ENCODE data around the gene AGPS.

Gene AGPS

GRCh38 chr2:177554365-177554764, 161.8 kb downstream of the AGPS start:
- DNase-seq: no peak

- DNase-seq: peak; percentile 36
These were observed 163.6 kb downstream of the AGPS start for GRCh38 chr2:177556153-177556552.

- no peak for DNase-seq
These were observed 165.2 kb downstream of the AGPS start for GRCh38 chr2:177557794-177558193.

GRCh38 chr2:177559638-177560037, 167.1 kb downstream of the AGPS start:
- DNase-seq: no peak

GRCh38 chr2:177568390-177568789, 175.8 kb downstream of the AGPS start:
- no peak for DNase-seq

GRCh38 chr2:177568893-177569292, 176.3 kb downstream of the AGPS start:
- DNase-seq: no peak

GRCh38 chr2:177572236-177572671, 179.7 kb downstream of the AGPS start:
- peak; percentile 72 for DNase-seq

- no peak for DNase-seq
These were observed 180.5 kb downstream of the AGPS start for GRCh38 chr2:177573120-177573519.

GRCh38 chr2:177574356-177574755, 181.8 kb downstream of the AGPS start:
- no peak for DNase-seq

GRCh38 chr2:177575358-177575757, 182.8 kb downstream of the AGPS start:
- no peak for DNase-seq

- no peak for DNase-seq
These were observed 184.5 kb downstream of the AGPS start for GRCh38 chr2:177577075-177577474.

GRCh38 chr2:177578454-177578853, 185.9 kb downstream of the AGPS start:
- no peak for DNase-seq

- DNase-seq: peak; percentile 82
These were observed 187.0 kb downstream of the AGPS start for GRCh38 chr2:177579486-177580036.

GRCh38 chr2:177582000-177582399, 189.4 kb downstream of the AGPS start:
- no peak for DNase-seq

- no peak for DNase-seq
These were observed 191.6 kb downstream of the AGPS start for GRCh38 chr2:177584030-177584692.

- no peak for DNase-seq
These were observed 192.8 kb downstream of the AGPS start for GRCh38 chr2:177585234-177585863.

- no peak for DNase-seq
These were observed 193.6 kb downstream of the AGPS start for GRCh38 chr2:177586154-177586553.

- DNase-seq: no peak
These were observed 194.8 kb downstream of the AGPS start for GRCh38 chr2:177587371-177587770.

GRCh38 chr2:177588671-177589070, 196.1 kb downstream of the AGPS start:
- DNase-seq: no peak

GRCh38 chr2:177589186-177589585, 196.6 kb downstream of the AGPS start:
- DNase-seq: no peak

- DNase-seq: no peak
These were observed 199.8 kb downstream of the AGPS start for GRCh38 chr2:177592397-177592796.

GRCh38 chr2:177592945-177593344, 200.4 kb downstream of the AGPS start:
- DNase-seq: no peak

- no peak for DNase-seq
These were observed 200.8 kb downstream of the AGPS start for GRCh38 chr2:177593402-177593801.
